GM12892 (cell line): ENCODE measurements around the gene MPG.

ENCODE experiments used
- POLR2A ChIP-seq: IDR thresholded peaks from 2 replicates; pipeline ENCODE4 v1.6.1; 2011; ENCODE audit warnings: low read depth, low read length, control low read depth
- POLR2AphosphoS5 ChIP-seq: IDR thresholded peaks from 2 replicates; pipeline ENCODE4 v1.6.1; 2011; ENCODE audit warnings: low read depth, low read length, control low read depth
- TAF1 ChIP-seq: IDR thresholded peaks from 2 replicates; pipeline ENCODE4 v1.6.1; 2011; ENCODE audit warnings: low read depth, mild to moderate bottlenecking, control low read depth, low read length, borderline replicate concordance

GRCh38 chr16:63466-63865 lies 14.6 kb upstream of the MPG start:
- TF ChIP-seq POLR2A: no peak
- TF ChIP-seq POLR2AphosphoS5: no peak
- TF ChIP-seq TAF1: no peak
